ENCODE data around the gene PPFIBP1.
"Not testable (repeated sequence)": the region's sequence is repeated elsewhere in the genome, so short reads cannot be mapped to it uniquely, and the experiment has no call there.

The PPFIBP1 gene

DNA sequence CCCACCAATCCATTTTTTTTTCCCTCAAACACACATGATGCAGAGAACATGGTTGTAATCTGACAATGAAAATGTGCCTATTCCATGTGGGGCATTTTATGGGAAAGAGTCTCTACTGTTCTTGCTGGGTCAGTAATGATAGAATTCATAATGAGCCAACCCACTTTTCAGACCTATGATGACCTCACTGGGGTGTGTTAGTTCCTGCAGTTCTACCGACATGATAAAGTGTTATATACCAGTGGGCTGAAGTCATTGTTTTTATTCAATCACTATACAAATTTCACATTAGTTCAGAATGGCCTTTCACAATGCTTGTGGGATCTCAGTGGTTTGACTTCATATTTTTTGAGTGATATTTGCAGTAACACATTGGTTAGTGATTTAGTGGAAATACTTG is 47.5 kb downstream of the PPFIBP1 start:
- DNase-seq = no peak

DNA sequence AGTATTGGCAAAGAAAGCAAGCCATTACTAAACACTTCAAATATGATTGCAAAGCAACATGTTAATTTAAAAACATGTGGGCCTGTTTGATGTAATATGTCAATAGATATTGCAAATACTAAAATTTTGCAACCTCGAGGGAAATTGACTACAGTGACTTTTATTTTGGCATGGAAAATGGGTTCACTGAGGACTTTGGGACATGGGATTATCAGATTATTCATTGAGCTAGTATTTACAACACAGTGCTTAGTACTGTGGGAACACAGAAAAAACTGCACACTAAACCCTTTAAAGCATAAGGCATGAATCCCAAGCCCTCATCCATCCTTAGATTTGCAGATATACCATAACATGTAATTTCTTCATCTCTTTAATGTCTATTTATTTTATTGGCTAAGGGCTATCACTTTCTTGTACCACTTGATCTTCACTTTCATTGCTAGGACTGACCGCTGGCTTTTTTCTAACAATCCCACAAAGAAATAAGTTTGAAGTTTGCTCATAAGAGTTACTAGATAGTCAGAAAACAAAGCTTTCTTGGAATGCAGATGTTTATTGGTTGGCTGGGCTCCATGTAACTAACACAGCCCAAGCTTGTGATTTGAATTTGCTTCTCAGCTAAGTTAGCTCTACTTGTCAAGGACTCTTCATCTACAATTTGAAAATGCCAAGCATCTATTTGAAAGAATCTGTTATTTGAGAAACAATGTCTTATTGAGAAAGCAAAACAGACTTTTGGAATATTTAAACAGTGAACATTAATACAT is 48.7 kb downstream of the PPFIBP1 start:
- no peak for DNase-seq

DNA sequence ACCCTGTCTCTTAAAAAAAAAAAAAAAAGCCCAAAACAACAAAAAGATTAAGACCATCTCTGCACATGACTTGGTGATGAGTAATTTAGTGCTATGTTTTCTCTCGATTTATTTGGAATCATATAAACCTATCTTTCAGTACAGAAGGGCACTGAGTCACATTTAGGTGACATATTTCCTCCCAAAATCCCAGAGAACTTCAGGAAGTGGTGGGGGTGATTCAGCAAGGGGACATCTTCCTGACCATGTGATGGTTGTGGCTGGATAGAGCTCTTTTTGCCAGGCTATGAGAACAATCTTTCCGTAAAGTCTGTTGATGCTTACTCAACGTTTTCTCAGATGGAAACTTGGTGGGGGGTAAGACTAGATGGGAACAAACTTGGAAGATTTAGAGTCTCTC is 50.0 kb downstream of the PPFIBP1 start:
- DNase-seq = no peak

DNA sequence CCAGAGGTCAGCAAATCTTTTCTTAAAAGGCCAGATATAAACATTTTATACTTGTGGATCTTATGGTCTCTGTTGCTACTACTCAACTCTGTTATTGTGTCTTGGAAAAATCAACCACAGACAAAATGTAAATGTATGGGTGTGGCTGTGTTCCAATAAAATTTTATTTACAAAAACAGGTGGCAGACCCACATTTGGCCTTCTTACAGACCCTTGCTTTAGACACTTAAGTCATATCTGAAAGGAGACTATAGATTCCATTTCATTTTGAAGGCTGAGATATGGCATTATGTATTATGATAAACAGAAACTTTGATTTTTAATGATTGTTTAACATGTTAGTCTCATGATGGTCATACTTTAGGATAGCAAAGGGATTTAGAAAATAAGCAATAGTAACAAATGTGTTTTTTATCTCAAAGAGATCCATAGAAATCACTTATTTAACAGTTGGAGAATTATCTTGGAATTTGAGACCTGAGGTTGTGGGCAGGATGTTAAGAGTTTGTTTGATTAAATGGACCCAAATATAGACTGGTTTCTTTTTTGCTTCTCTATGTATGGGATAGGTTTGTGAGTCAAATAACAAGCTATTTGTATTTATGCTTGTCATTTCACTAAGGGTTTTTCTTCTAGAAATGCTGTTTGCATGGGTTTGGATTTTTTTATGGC is 51.2 kb downstream of the PPFIBP1 start:
- DNase-seq = no peak

DNA sequence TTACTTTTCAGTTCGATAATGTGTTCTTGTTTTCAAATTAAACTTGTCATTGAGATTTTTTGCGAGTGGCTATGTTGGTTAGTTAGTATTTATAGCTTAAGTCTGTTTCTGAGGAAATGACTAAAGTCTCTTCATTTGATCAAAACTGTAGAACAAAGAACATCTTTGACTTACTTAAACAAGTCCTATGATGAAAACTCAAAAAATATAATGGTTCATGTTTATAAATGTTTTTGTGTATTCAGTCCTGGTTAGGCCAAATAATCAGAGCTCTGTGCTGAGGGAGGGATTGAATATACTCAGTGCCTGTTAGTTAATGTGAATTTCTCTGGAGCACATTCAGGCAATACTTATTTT is 51.7 kb downstream of the PPFIBP1 start:
- DNase-seq = no peak

DNA sequence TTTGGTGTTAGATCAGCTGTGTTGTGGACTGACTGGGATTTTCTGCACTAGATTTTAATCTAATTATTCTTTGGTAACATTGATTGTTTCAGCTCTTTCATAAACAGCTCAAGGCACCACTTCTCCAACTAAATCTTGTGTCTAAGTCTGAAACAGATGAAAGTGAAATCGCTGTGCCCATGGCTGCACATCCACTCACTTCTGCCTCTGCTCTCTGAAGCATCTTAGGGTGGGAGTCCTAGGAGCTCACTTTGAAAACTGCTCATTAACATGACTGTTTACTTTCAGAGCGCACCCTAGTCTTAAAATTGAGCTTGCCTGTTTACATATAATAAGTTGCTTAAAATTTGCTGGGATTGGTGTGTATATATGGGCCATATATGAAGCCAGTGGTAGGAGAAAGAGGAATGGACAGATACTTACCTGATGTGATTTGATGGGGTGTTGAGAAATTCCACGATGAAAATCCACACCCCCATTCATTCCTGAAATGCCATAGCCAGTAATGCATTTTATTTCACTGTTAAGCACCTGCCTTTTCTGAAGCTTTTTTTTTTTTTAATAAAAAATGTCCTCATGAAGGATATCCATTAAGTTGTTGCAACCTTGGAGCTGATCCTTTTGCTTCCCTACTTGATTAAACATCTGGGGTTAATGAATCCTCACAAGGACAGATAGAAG is 52.8 kb downstream of the PPFIBP1 start:
- no peak for DNase-seq

DNA sequence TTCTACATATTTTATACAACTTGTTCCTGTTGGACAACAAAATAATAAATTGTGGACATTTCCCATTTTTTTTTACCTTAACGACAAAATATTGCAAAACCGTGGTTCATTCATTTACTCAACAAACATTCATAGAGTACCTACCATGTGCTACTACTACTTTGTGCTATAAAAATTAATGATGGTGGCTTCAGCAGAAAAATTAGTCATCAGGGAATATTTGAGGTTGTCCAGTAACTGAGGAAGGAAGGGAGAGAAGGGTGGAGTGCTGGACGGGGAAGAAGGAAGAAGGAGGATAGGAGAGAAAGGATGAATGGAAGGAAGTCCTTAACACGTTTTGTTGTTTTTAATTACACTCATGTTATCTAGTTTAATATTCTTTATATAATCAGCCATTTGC is 53.7 kb downstream of the PPFIBP1 start:
- no peak for DNase-seq

DNA sequence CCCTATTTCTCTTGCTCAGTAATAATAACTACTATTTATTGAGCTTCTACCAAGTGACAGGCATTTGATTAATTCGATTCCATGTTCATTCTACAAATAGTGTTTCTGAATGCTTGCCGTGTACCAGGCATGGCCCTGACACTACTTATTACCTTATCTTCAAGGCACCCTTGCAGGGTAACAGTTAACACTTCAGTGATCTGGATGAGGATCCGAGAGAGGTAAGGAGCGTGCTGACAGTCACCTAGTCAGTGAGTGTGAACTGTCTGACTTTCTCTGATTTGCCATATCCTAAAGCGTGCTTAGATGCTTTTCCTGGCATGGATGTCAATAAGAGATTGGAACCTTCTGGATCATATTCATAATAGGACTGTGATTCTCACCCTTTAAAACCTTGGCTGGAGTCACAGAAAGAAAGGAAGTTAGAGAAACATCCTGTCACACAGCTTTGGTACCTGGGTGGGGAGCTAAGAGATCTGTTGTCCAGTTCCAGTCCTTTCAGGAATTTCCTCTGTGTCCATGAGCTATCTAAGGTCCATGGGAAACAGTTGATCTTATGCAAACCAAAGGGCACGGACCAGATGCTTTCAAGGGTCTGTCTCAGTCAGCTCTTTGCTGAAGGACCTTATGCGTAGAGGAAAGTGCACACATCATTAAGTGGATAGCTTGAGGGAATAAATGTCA is 54.8 kb downstream of the PPFIBP1 start:
- DNase-seq = no peak

DNA sequence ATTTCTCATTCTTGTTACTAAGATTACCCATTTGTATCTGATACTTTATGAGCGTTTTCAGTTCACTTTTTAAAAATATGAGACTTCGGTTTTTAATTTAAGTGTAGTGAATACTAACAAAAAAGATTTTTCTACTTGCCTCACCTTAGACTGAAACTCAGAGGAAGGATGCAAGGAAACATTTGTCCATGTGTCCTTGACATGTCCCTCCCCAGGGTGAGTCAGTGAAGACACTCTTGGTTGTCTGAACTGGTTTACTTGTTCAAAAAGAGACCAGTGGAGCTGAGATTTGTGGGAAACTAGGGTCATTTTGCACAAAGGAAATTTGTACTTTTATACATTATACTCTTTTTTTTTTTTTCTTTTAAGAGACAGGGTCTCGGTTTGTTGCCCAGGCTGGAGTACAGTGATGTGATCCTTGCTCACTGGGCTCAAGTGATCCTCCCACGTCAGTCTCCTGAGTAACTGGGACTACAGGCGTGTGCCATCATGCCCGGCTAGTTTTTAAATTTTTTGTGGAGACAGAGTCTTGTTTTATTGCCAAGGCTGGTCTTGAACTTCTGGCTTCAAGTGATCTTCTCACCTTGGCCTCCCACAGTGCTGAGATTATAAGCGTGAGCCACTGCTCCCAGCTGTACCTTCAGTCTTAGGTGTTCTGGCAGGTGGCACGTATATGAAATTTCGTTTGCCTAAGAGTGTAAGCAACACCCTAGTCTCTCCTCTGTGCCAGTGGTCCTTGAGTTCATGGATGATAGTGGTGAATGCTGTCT is 56.7 kb downstream of the PPFIBP1 start:
- no peak for DNase-seq

DNA sequence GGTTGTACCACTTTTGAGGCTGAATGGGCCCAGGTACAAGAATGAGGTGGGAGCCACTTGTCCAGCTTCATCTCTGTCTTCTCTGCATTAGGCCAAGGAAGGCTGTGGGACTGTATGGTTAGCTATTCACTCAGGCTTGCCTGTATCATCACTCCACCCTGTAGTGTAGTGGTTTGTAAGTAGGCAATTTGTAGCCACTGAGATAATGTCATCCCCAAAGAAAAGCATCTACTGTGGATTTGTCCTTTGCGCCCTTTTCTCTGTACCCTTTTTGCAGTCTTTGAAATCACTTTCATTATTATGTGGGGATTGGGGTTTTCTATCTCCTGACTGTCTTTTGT is 57.3 kb downstream of the PPFIBP1 start:
- not testable (repeated sequence) for DNase-seq

DNA sequence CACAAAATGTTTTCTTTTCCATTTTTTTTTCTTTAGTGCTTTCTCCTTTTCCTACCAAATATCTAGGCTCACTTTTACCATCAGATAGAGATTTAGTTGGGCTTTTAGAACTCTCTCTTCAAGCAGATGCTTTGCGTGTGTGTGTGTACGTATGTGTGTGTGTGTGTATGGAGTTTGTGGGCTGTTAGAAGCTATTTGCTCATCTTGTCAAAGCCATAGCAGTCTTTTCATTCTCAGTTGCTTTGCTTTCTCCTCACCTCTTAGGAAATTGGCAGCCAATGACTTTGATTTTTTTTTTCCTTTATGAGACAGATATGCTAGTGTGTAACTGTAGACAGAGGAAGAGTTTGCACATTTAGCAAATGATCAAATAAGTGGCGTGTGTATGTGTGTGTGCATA is 57.8 kb downstream of the PPFIBP1 start:
- DNase-seq = not testable (repeated sequence)

DNA sequence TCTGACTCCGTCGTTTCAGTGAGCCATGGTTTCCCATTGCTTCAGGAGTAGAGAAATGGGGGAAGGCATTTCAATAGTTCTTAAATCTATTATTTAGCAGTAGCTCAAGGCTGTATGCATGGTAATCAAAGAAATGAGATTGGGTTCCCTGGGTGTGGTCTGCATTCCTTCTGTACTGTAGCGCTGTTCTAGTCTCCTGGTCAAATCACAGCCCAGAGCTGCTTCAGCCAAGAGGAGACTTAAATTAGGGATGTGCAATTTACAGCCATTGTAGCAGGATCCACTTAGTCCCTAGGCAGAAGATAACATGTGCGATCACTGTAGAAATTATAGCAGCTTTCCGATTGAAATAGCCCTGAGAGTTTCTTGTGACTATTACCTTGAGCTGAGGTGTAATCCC is 58.4 kb downstream of the PPFIBP1 start:
- not testable (repeated sequence) for DNase-seq

DNA sequence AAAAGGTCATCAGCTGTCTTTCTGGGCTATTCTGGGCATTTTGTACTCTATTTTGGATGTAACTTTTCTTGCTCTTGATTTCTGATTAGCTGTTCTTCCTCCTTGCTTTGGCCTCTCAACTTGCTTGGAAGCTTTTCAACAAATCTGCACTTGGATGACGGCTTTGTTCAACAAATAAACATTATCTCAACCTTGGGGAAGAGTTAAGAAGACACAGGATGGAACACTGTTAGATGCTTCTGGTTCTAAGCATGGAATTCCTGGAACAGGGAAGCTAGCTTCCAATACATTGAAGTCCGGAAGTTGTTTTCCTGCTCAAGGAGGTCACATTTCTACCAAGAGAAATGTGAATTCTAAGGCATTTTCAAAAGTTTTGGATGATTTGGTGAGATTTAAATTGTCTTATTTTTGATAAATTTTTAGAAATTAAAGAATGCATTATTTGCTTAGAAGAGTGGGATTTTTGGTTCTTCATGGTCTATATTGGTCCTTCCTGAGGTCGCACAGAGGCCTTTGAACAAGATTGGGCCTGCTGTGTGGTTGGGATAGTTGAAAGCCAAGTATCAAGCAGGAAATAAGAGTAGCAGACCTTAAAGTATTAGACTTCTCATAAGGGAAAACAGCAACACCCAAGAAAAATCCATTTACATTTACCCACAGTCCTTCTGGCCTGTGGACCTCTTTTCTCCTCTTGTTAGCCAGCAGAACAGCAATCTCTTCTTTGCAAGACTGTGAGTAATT is 59.2 kb downstream of the PPFIBP1 start:
- no peak for DNase-seq

DNA sequence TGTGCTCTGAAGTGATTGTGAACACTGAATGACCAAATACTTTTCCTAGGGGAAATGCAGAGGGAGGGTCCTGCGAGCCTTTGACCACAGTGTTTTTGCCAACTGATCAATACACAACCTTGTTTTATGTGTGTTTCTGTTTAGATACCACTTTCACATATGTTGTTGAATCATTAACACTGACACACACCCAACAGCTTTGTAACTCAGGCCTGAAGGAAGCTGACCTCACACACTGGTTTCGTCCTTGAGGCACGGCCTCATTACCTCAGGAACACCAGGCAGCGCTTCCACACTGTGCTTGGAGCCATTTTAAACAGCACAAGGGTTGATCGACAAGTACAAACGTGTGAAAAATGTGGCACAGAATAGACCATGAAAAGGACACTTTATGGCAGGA is 60.0 kb downstream of the PPFIBP1 start:
- DNase-seq = no peak

DNA sequence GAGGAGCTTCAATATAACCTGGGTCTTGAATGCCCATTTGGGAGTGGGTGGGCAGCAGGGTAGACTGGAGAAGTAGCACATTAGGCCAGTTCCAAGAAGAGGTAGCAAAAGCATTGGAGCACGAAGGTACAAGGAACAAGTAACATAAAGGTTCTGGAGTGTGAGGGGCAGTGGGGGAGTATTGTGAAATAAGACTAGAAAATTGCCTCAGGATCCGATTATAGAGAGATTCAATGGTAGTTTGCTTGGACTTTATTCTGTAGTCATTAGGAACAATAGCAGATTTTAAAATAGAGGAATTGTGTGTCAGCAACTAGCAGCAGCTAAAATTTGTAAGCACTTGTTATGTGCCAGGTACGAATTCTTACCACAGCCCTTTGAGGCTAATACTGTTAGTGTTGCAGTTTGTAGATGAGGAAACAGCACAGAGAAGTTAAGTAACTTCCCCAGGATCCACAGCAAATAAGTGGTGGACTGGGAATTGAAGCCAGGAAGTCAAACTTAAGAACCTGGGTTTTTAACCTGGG is 61.8 kb downstream of the PPFIBP1 start:
- DNase-seq = no peak

DNA sequence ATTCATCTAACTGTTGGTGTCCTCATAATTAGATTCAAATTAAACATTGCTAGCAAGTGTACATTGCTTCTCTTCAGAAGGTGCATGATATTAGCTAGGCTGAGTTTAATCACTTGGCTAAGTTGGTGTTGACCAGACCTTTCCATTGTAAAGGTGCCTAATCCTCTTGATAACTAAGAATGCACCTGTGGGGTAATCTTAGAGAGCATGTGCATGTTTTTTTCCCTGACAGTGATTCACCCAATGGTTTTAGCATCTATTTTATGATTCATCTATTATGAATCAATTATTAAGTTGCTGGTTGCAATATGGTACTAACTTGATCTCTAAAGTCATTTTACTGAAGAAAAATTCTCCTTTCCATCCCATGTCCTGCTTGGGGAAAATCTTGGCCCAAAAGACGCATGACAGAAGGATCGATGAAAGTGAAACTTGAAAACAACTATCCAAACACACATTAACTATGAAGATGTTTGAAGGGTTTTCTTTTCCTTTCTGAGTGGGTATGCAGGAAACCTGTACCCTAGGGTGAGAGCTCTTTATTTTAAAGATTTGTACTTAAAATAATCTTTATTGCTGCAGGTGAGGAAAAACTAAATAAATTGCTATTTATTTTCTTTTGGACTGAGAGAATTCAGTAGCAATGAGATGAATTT is 64.2 kb downstream of the PPFIBP1 start:
- DNase-seq = not testable (repeated sequence)

DNA sequence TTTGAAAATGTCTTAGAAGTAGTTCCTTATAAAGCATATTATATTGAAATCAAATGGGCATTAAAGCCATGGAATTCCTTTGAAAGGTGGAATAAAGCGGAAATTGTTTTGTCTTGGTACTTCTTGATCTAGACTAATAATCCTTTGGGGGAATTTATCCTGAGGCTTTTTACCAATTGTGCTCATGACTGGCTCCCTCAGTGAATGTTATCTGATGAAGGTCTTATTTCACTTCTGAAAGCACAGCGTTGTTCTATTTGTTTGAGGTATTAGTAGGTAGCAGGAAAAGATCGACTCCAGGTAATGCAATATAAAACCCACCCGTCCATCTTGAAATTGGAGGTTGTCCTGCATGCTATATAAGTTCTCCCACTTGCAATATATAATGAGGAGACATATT is 64.8 kb downstream of the PPFIBP1 start:
- DNase-seq = no peak

DNA sequence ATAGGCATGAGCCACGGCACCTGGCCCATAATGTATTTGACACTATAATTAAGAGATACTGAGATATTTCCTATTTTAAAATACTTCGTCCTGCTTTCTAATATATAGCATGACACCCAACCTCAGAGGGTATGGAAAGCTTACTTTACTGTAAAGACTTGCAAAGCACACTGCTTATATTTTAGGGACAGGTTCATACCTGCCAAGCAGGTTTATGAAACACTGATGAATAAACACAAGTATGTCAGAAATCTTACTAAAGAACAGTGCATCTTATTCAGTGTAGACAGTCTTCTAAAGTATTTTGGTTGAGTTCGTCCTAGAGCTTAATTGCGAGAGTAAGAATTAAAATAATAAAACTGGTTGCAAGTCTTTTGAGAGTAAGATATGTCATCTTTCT is 65.4 kb downstream of the PPFIBP1 start:
- DNase-seq = no peak

DNA sequence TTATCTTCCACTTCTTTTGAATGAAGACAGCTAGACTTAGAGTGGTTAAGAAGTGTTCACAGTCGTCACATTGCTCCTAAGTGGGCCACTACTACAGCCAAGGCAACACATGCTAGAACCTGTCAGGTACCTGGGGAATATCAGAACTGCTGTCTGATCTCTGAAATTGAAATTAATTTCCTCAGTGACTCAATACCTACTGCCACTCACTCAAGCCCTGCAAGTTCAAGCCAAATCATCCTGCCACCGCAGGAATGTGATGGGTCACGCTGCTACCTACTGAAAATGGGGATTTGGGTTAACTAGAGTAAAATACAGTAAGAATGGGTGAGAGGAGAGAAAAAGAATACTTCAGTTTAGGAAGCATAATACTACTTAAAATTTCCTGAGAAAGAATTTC is 67.7 kb downstream of the PPFIBP1 start:
- DNase-seq = not testable (repeated sequence)

DNA sequence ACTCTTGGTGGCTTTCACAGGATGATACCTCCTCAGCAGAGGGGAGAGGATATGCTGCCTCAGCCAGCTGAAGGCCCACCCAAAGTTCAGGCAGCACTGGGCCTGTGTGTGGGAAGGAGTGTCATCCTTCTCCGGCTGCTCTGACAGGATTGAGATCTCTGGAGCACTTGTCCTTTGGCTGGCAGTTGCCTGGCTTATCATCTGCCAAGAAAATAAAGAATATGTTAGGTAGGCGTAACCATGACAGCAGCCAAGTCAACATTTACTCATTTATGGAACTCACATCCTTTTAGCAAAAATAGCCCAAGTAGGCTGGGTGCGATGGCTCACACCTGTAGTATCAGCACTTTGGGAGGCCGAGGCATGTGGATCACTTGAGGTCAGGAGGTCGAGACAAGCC is 68.5 kb downstream of the PPFIBP1 start:
- no peak for DNase-seq

DNA sequence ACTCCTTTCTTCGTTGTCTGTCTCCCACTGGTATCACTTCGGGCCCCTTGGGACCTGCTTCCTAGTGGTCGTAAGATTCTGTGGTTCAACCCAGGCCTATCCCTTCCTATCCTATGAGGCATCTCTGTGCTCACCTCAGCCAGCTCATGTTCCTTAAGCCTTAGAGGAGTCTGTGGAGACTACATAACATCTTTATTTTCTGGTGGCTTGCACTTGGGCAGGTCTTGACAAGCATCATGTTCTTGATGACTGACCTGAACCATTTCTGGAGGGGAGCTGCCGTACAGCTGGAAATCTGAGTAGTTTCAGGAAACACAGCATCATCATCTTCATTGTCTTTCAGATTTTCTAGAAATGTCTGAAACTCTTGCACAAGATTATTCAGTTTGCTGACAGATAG is 69.3 kb downstream of the PPFIBP1 start:
- DNase-seq = no peak

Measured in activated CD4-positive, alpha-beta T cell treated with anti-CD3 and anti-CD28 coated beads, Interleukin-2, amount 50 U/mL, for 1 hour (primary cell).